Cardiac fibroblast (primary cell): ENCODE results near the gene APMAP.

Experiments
- DNase-seq, 2 donors: peaks; one replicate each; pipeline versions ENCODE4 v3.0.0 to v3.0.0-alpha.2; 2010; ENCODE audit warnings: low read depth in 2 of 2
- H3K4me3 ChIP-seq, 2 donors: replicated peaks in 1 of 2; 1 replicate in 1 of 2; 2 replicates in 1 of 2; pipeline ENCODE4 v1.5.1; 2011; ENCODE audit warnings: low read depth in 2 of 2, low read length in 2 of 2, mild to moderate bottlenecking in 2 of 2, moderate library complexity in 1 of 2
- CTCF ChIP-seq: IDR thresholded peaks from one replicate; pipeline ENCODE4 v1.5.1; 2011; ENCODE audit warnings: low read depth, mild to moderate bottlenecking, low read length, inconsistent platforms

APMAP gene

GRCh38 chr20:24917797-24918578, 74.6 kb downstream of the APMAP start:
- TF ChIP-seq CTCF: peak; percentile 86
- peak; percentile 71 to 78 for DNase-seq
- no peak overlapping the region for H3K4me3 ChIP-seq

GRCh38 chr20:24917056-24917455, 75.5 kb downstream of the APMAP start:
- no peak overlapping the region for H3K4me3 ChIP-seq
- no peak for TF ChIP-seq CTCF
- DNase-seq: no peak

GRCh38 chr20:24916412-24916811, 76.1 kb downstream of the APMAP start:
- H3K4me3 ChIP-seq: no peak overlapping the region
- TF ChIP-seq CTCF: no peak
- DNase-seq: no peak

GRCh38 chr20:24915892-24916291, 76.7 kb downstream of the APMAP start:
- H3K4me3 ChIP-seq: no peak overlapping the region
- no peak for TF ChIP-seq CTCF
- DNase-seq: no peak

GRCh38 chr20:24915440-24915839, 77.1 kb downstream of the APMAP start:
- no peak overlapping the region for H3K4me3 ChIP-seq
- no peak for TF ChIP-seq CTCF
- DNase-seq: no peak

- TF ChIP-seq CTCF: no peak
- no peak overlapping the region for H3K4me3 ChIP-seq
- no peak for DNase-seq
Observed at GRCh38 chr20:24914388-24915241, 77.9 kb downstream of the APMAP start.
